ENCODE data around the gene MEGF6.

DNA sequence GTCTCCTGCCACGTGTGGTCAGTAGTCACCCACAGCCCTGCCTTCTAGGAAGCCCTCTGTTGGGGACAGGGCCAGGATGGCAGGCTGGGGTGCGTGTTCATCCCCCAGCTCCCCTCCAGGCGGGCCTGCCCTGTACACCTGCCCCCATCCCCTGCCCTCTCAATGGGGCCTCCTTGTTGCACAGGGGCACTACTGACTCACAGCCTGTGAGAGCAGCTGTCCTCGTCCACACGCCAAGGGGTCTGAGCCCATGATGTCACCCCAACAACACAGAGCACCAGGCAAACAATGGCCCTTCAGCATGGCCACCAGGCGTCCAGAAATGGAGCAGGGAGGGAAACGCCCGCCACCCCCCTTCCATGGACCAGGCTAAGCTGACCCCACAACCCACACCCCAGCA lies 92.6 kb downstream of the MEGF6 start:
- TF ChIP-seq, protein P1, sequence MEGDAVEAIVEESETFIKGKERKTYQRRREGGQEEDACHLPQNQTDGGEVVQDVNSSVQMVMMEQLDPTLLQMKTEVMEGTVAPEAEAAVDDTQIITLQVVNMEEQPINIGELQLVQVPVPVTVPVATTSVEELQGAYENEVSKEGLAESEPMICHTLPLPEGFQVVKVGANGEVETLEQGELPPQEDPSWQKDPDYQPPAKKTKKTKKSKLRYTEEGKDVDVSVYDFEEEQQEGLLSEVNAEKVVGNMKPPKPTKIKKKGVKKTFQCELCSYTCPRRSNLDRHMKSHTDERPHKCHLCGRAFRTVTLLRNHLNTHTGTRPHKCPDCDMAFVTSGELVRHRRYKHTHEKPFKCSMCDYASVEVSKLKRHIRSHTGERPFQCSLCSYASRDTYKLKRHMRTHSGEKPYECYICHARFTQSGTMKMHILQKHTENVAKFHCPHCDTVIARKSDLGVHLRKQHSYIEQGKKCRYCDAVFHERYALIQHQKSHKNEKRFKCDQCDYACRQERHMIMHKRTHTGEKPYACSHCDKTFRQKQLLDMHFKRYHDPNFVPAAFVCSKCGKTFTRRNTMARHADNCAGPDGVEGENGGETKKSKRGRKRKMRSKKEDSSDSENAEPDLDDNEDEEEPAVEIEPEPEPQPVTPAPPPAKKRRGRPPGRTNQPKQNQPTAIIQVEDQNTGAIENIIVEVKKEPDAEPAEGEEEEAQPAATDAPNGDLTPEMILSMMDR (IDR thresholded peaks at IDR 0.05), result no peak
- TF ChIP-seq EZH2 (IDR thresholded peaks at IDR 0.05; ENCODE audit: borderline replicate concordance, insufficient read depth, low read depth, low read length, poor library complexity, severe bottlenecking), result no peak
